IgD-negative memory B cell (primary cell): ENCODE measurements around the gene HOGA1. TPM values are rescaled to one million over a fixed set of nuclear protein-coding genes. Genes with fewer than 3 reads are reported as not detected.
"Not testable (repeated sequence)": the region's sequence is repeated elsewhere in the genome, so short reads cannot be mapped to it uniquely, and the experiment has no call there.

Experiments used
- H3K27ac Mint-ChIP-seq, 3 donors: one replicate each; pipeline ENCODE4 v1.8.0; 2020 to 2022; ENCODE audit warnings: mild to moderate bottlenecking in 3 of 3, mixed read lengths in 3 of 3, moderate library complexity in 1 of 3
- H3K27me3 Mint-ChIP-seq: one replicate; pipeline ENCODE4 v1.8.0; 2021; ENCODE audit warnings: mixed read lengths
- H3K36me3 Mint-ChIP-seq: one replicate; pipeline ENCODE4 v1.8.0; 2020; ENCODE audit warnings: mild to moderate bottlenecking, mixed read lengths
- H3K4me1 Mint-ChIP-seq, 3 donors: one replicate each; pipeline ENCODE4 v1.8.0; 2020 to 2022; ENCODE audit warnings: mixed read lengths in 3 of 3, mild to moderate bottlenecking in 1 of 3
- H3K4me3 Mint-ChIP-seq, 4 donors: one replicate each; pipeline ENCODE4 v1.8.0; 2020 to 2022; ENCODE audit warnings: mild to moderate bottlenecking in 4 of 4, mixed read lengths in 4 of 4, moderate library complexity in 3 of 4
- H3K9me3 Mint-ChIP-seq, 3 donors: one replicate each; pipeline ENCODE4 v1.8.0; 2020 to 2021; ENCODE audit warnings: mixed read lengths in 3 of 3, mild to moderate bottlenecking in 1 of 3
- polyA plus RNA-seq: library from polyadenylated mRNA; unstranded; fragments of 300-500 nt; fragmentation: Illumina TruSeq; gene quantifications from one replicate; pipeline ENCODE4 v1.2.3, GENCODE V29; 2021

The HOGA1 gene
- polyA plus RNA-seq, 1 donor from 2014 or later = not detected

GRCh38 chr10:97640174-97640867 lies 56.1 kb downstream of the HOGA1 start, which contains the start of gene PI4K2A:
TSS of gene PI4K2A (plus strand) at chr10:97640671. CDS start at chr10:97640743, 72 bp downstream.
- peaks cover 6 to 21% (median 18%) of the 10 kb centered on the region in 3 donors for H3K4me1 Mint-ChIP-seq

GRCh38 chr10:97640868-97641811 lies 57.0 kb downstream of the HOGA1 start:
- no peaks in the 10 kb centered on the region for H3K27me3 Mint-ChIP-seq
- peaks cover 10% of the 10 kb centered on the region for H3K36me3 Mint-ChIP-seq
- no peaks in the 10 kb centered on the region for H3K9me3 Mint-ChIP-seq
- peak overlapping the region; percentile 94 to 100 (median 98) for H3K4me3 Mint-ChIP-seq
- peak overlapping the region; percentile 89 to 98 (median 96) for H3K27ac Mint-ChIP-seq
- peaks cover 6 to 21% (median 18%) of the 10 kb centered on the region in 3 donors for H3K4me1 Mint-ChIP-seq

More at GRCh38 chr10:97640174-97640867, 56.1 kb downstream of the HOGA1 start, which contains the start of gene PI4K2A:
- Mint-ChIP-seq H3K36me3 (peaks cover 7% of the 10 kb centered on the region), H3K9me3 (no peaks in the 10 kb centered on the region), H3K27ac (peak within 1 kb of the TSS; percentile 92 to 98 (median 96)), H3K27me3 (no peaks in the 10 kb centered on the region), H3K4me3 (peak within 1 kb of the TSS; percentile 94 to 100 (median 98))

GRCh38 chr10:97642471-97643159 lies 58.4 kb downstream of the HOGA1 start:
- Mint-ChIP-seq H3K36me3 (peaks cover 10% of the 10 kb centered on the region), H3K27ac (peak overlapping the region in 1 of 3 donors; percentile 96), H3K4me1 (peaks cover 6 to 24% (median 18%) of the 10 kb centered on the region in 3 donors), H3K4me3 (peak overlapping the region; percentile 46 to 100 (median 86))
- not testable (repeated sequence) for H3K27me3 Mint-ChIP-seq, H3K9me3 Mint-ChIP-seq

GRCh38 chr10:97643441-97643985 lies 59.3 kb downstream of the HOGA1 start:
- Mint-ChIP-seq H3K4me3 (peak overlapping the region in 2 of 4 donors; percentile 30 to 100), H3K27ac (no peak overlapping the region), H3K9me3 (no peaks in the 10 kb centered on the region), H3K36me3 (peaks cover 9% of the 10 kb centered on the region), H3K4me1 (peaks cover 8 to 28% (median 18%) of the 10 kb centered on the region in 3 donors), H3K27me3 (no peaks in the 10 kb centered on the region)

GRCh38 chr10:97644936-97645335 lies 60.7 kb downstream of the HOGA1 start:
- Mint-ChIP-seq H3K9me3 (no peaks in the 10 kb centered on the region), H3K4me3 (peak overlapping the region in 1 of 4 donors; percentile 27), H3K27ac (no peak overlapping the region), H3K36me3 (peaks cover 9% of the 10 kb centered on the region), H3K4me1 (peaks cover 15 to 37% (median 27%) of the 10 kb centered on the region in 3 donors), H3K27me3 (no peaks in the 10 kb centered on the region)

GRCh38 chr10:97647556-97647955 lies 63.4 kb downstream of the HOGA1 start:
- no peaks in the 10 kb centered on the region for H3K27me3 Mint-ChIP-seq
- H3K36me3 Mint-ChIP-seq = peaks cover 10% of the 10 kb centered on the region
- H3K4me3 Mint-ChIP-seq = peak overlapping the region in 1 of 4 donors; percentile 51
- no peaks in the 10 kb centered on the region for H3K9me3 Mint-ChIP-seq
- no peak overlapping the region for H3K27ac Mint-ChIP-seq
- H3K4me1 Mint-ChIP-seq = peaks cover 10 to 23% (median 14%) of the 10 kb centered on the region in 3 donors

GRCh38 chr10:97648562-97649404 lies 64.6 kb downstream of the HOGA1 start:
- no peaks in the 10 kb centered on the region for H3K9me3 Mint-ChIP-seq
- H3K4me1 Mint-ChIP-seq = peaks cover 10 to 17% (median 12%) of the 10 kb centered on the region in 3 donors
- peaks cover 10% of the 10 kb centered on the region for H3K36me3 Mint-ChIP-seq

GRCh38 chr10:97649405-97649750 lies 65.2 kb downstream of the HOGA1 start:
- H3K4me1 Mint-ChIP-seq = peaks cover 10 to 17% (median 12%) of the 10 kb centered on the region in 3 donors

More at GRCh38 chr10:97648562-97649404, 64.6 kb downstream of the HOGA1 start:
- H3K27me3 Mint-ChIP-seq = no peaks in the 10 kb centered on the region
- peak overlapping the region; percentile 11 to 58 (median 49) for H3K4me3 Mint-ChIP-seq
- H3K27ac Mint-ChIP-seq = peak overlapping the region; percentile 76 to 93 (median 93)

GRCh38 chr10:97650726-97651125 lies 66.5 kb downstream of the HOGA1 start:
- no peaks in the 10 kb centered on the region for H3K9me3 Mint-ChIP-seq
- no peak overlapping the region for H3K27ac Mint-ChIP-seq
- H3K4me1 Mint-ChIP-seq = peaks cover 10 to 16% (median 12%) of the 10 kb centered on the region in 3 donors
- no peak overlapping the region for H3K4me3 Mint-ChIP-seq
- peaks cover 8% of the 10 kb centered on the region for H3K36me3 Mint-ChIP-seq
- no peaks in the 10 kb centered on the region for H3K27me3 Mint-ChIP-seq

More at GRCh38 chr10:97649405-97649750, 65.2 kb downstream of the HOGA1 start:
- Mint-ChIP-seq H3K4me3 (peak overlapping the region in 3 of 4 donors; percentile 11 to 58 (median 52)), H3K27ac (peak overlapping the region; percentile 76 to 93 (median 93))
- not testable (repeated sequence) for H3K27me3 Mint-ChIP-seq, H3K36me3 Mint-ChIP-seq, H3K9me3 Mint-ChIP-seq

- Mint-ChIP-seq H3K4me1 (peaks cover 12 to 16% (median 15%) of the 10 kb centered on the region in 3 donors), H3K27ac (no peak overlapping the region), H3K36me3 (peaks cover 7% of the 10 kb centered on the region), H3K4me3 (no peak overlapping the region), H3K27me3 (no peaks in the 10 kb centered on the region), H3K9me3 (no peaks in the 10 kb centered on the region)
Measured at GRCh38 chr10:97651773-97652172, 67.6 kb downstream of the HOGA1 start.

GRCh38 chr10:97656777-97657176 lies 72.6 kb downstream of the HOGA1 start:
- Mint-ChIP-seq H3K4me1 (peaks cover 0 to 5% (median 3%) of the 10 kb centered on the region in 3 donors), H3K27ac (no peak overlapping the region), H3K27me3 (no peaks in the 10 kb centered on the region), H3K36me3 (peaks cover 7% of the 10 kb centered on the region), H3K9me3 (no peaks in the 10 kb centered on the region), H3K4me3 (no peak overlapping the region)

- Mint-ChIP-seq H3K27ac (no peak overlapping the region), H3K36me3 (peaks cover 8% of the 10 kb centered on the region), H3K9me3 (no peaks in the 10 kb centered on the region), H3K27me3 (no peaks in the 10 kb centered on the region), H3K4me1 (peaks cover 0 to 5% (median 0%) of the 10 kb centered on the region in 3 donors), H3K4me3 (no peak overlapping the region)
Measured at GRCh38 chr10:97659589-97659988, 75.4 kb downstream of the HOGA1 start.
